RWPE2 (cell line): ENCODE data around the gene TFAP2A.

Experiments
- ATAC-seq: fragments of 200-7000 bp; cut with Tn5 transposase; 3 replicates; pipeline ENCODE4 v1.9.1; 2021; ENCODE audit warnings: low read depth
- DNase-seq: peaks from one replicate; pipeline ENCODE4 v3.0.0-alpha.2; 2020; ENCODE audit warnings: low spot score
- H3K27ac ChIP-seq: fragments of 450-650 bp; 2 replicates; pipeline ENCODE4 v1.5.1; 2017; ENCODE audit warnings: mild to moderate bottlenecking; ENCODE audit not compliant: poor library complexity, severe bottlenecking
- H3K27me3 ChIP-seq: fragments of 250-450 bp; sonication (Bioruptor Pico); 2 replicates; pipeline ENCODE4 v1.5.1; 2021; ENCODE audit warnings: mild to moderate bottlenecking, moderate library complexity; ENCODE audit not compliant: insufficient read depth, poor library complexity, severe bottlenecking
- H3K36me3 ChIP-seq: fragments of 250-450 bp; sonication (Bioruptor Pico); 2 replicates; pipeline ENCODE4 v1.5.1; 2020; ENCODE audit warnings: low read depth, mild to moderate bottlenecking, moderate library complexity
- H3K4me1 ChIP-seq: fragments of 250-450 bp; sonication (Bioruptor Pico); 2 replicates; pipeline ENCODE4 v1.5.1; 2021; ENCODE audit warnings: mild to moderate bottlenecking, moderate library complexity; ENCODE audit not compliant: insufficient read depth, poor library complexity, severe bottlenecking
- H3K4me3 ChIP-seq: fragments of 250-450 bp; sonication (Bioruptor Pico); 2 replicates; pipeline ENCODE4 v1.5.1; 2021; ENCODE audit warnings: mild to moderate bottlenecking, moderate library complexity; ENCODE audit not compliant: severe bottlenecking
- H3K9me3 ChIP-seq: fragments of 250-450 bp; sonication (Bioruptor Pico); 2 replicates; pipeline ENCODE4 v1.5.1; 2021; ENCODE audit warnings: mild to moderate bottlenecking, moderate library complexity; ENCODE audit not compliant: severe bottlenecking
- TF ChIP-seq, protein P1 (sequence below): fragments of 450-650 bp; IDR thresholded peaks from one replicate; pipeline ENCODE4 v1.5.1; 2017; ENCODE audit warnings: mild to moderate bottlenecking, moderate library complexity; ENCODE audit not compliant: poor library complexity, severe bottlenecking

TFAP2A gene

DNA sequence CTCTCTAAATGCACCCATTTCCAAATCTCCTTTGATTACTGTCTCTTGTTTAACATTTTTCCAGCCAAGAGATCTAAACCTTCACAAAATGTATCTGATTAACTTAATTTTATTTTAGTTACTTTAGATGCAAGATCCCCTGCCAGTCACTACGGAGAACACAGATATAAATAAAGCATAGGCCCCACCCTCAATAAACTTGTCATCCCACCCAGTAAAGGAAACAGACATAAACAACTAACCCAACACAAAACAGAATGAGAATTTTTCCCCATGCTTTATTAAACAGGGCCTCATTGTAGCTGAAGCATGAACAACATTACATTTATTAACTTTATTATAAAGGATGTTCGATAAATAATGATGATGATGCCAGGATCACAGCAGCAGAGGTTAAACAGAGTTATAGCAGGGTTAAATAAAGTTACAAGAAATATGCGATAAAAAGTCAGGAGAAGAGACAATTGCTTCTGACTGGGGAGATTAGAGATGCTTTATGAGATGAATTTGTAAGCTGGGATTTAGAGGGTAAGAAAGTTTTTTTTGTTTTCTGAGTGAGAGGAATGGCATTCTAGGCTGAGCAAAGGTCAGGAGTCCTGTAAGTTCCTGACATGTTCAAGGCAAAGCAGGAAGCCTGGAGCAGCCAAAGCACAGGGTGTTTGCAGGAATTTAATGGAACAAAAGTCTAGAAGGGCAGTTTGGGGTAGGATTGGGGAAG lies 41.1 kb downstream of the TFAP2A start:
- ATAC-seq (peak; percentile 64), DNase-seq (no peak)
- H3K27ac ChIP-seq, result peak overlapping the region; percentile 16

DNA sequence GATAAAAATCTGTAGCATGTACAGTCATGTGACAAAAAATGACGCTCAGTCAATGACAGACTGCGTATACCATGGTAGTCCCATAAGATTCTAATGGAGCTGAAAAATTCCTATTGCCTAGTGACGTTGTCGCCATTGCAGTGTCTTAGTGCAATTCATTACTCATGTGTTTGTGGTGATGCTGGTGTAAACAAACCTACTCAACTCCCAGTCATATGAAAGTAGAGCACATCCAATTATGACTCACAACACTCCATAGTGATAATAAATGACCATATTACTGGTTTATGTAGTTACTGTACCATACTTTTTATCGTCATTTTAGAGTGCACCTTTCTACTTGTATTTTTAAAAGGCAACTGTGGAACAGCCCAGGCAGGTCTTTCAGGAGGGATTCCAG lies 45.0 kb downstream of the TFAP2A start:
- no peak for DNase-seq
- no peaks in the 10 kb centered on the region for H3K9me3 ChIP-seq
- TF ChIP-seq, protein P1, sequence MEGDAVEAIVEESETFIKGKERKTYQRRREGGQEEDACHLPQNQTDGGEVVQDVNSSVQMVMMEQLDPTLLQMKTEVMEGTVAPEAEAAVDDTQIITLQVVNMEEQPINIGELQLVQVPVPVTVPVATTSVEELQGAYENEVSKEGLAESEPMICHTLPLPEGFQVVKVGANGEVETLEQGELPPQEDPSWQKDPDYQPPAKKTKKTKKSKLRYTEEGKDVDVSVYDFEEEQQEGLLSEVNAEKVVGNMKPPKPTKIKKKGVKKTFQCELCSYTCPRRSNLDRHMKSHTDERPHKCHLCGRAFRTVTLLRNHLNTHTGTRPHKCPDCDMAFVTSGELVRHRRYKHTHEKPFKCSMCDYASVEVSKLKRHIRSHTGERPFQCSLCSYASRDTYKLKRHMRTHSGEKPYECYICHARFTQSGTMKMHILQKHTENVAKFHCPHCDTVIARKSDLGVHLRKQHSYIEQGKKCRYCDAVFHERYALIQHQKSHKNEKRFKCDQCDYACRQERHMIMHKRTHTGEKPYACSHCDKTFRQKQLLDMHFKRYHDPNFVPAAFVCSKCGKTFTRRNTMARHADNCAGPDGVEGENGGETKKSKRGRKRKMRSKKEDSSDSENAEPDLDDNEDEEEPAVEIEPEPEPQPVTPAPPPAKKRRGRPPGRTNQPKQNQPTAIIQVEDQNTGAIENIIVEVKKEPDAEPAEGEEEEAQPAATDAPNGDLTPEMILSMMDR, result no peak
- H3K4me3 ChIP-seq, result no peak overlapping the region
- no peaks in the 10 kb centered on the region for H3K4me1 ChIP-seq
- no peaks in the 10 kb centered on the region for H3K27me3 ChIP-seq
- peak; percentile 64 for ATAC-seq
- no peak overlapping the region for H3K27ac ChIP-seq
- H3K36me3 ChIP-seq, result no peaks in the 10 kb centered on the region

More for the DNA sequence above, 41.1 kb downstream of the TFAP2A start:
- Histone ChIP-seq H3K27me3 (no peaks in the 10 kb centered on the region), H3K4me1 (no peaks in the 10 kb centered on the region), H3K36me3 (no peaks in the 10 kb centered on the region), H3K4me3 (no peak overlapping the region), H3K9me3 (no peaks in the 10 kb centered on the region)
- TF ChIP-seq, protein P1, result no peak

- ATAC-seq (no peak), DNase-seq (no peak)
- TF ChIP-seq, protein P1, result no peak
- H3K27me3 ChIP-seq, result no peaks in the 10 kb centered on the region
- no peak overlapping the region for H3K4me3 ChIP-seq
- H3K9me3 ChIP-seq, result no peaks in the 10 kb centered on the region
- no peak overlapping the region for H3K27ac ChIP-seq
- no peaks in the 10 kb centered on the region for H3K4me1 ChIP-seq
- H3K36me3 ChIP-seq, result no peaks in the 10 kb centered on the region
Observed at GRCh38 chr6:10368861-10369260, 46.0 kb downstream of the TFAP2A start.

DNA sequence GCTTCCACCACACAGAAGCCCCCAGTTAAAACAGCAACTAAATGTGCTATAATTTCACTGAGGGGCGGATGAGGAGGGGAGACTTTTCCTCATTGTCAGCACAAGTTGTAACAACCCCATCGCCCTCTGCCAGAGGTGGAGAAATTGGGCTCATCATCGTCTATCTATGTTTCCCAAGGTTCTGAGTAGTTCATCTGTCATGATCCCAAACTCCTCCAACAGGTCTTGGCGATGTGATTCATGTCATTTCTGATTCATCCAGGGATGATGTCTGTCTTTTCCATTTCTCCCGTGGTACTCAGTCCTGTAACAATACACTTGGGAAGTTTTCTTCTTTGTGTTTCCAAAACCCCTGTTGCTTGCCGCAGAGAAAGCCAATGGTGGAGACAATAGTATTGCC lies 51.0 kb downstream of the TFAP2A start:
- Histone ChIP-seq H3K27me3 (no peaks in the 10 kb centered on the region), H3K4me1 (no peaks in the 10 kb centered on the region), H3K4me3 (no peak overlapping the region), H3K9me3 (no peaks in the 10 kb centered on the region), H3K36me3 (no peaks in the 10 kb centered on the region), H3K27ac (peak overlapping the region; percentile 13)
- TF ChIP-seq, protein P1, result no peak
- ATAC-seq, result peak; percentile 81
- no peak for DNase-seq

DNA sequence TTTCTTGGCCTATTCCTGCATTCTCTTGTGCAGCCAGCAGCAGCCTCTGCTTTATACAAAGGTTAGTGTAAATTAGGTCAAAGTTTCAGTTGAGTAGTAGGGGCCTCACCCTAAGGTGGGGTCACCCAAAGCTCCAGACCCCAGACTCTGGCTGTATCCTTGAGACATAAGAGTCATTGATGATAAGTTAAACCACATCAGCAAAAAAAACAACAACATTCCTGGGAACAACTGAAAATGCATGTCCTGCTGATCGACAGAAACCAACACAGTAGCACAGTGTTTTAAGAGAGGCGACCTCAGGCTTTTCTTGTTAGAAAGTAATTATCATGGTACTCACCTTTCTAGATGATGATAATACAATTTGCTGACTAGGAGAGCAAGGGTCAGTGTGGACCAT lies 52.6 kb downstream of the TFAP2A start:
- H3K27ac ChIP-seq, result no peak overlapping the region
- no peak overlapping the region for H3K4me3 ChIP-seq
- H3K4me1 ChIP-seq, result no peaks in the 10 kb centered on the region
- no peaks in the 10 kb centered on the region for H3K27me3 ChIP-seq
- no peaks in the 10 kb centered on the region for H3K36me3 ChIP-seq
- ATAC-seq (no peak), DNase-seq (no peak)
- TF ChIP-seq, protein P1, result no peak
- no peaks in the 10 kb centered on the region for H3K9me3 ChIP-seq
